H1 (cell line): Measurements from ENCODE around the gene CYP1B1. TPM values are rescaled to one million over a fixed set of nuclear protein-coding genes. Genes with fewer than 3 reads are reported as not detected.

Experiments
- CTCF ChIA-PET: fragments of 300-600 bp; sonication (Branson Sonifier 250); formaldehyde crosslinking; loops from one replicate; lab custom pipeline; 2021; ENCODE audit not compliant: partially characterized antibody; lab: Charles Lee
- POLR2A ChIA-PET: fragments of 300-600 bp; sonication (Branson Sonifier 250); formaldehyde crosslinking; loops from one replicate; lab custom pipeline; 2021; ENCODE audit warnings: inconsistent platforms; ENCODE audit not compliant: partially characterized antibody; lab: Charles Lee
- DNase-seq, 2 experiments: peaks; one replicate each; pipeline versions ENCODE4 v3.0.0 to v3.0.0-alpha.2; 2010 to 2022; ENCODE audit warnings: low spot score in 2 of 2, low read depth in 1 of 2, mixed read lengths in 1 of 2
- FAIRE-seq: peaks from 2 replicates; lab custom pipeline; 2011; peaks lifted over from hg19 to GRCh38; lab: Jason Lieb, UNC
- H2AFZ ChIP-seq: 2 replicates; pipeline ENCODE4 v1.8.1; 2012; ENCODE audit warnings: low read length, inconsistent platforms
- H2AK5ac ChIP-seq: 2 replicates; pipeline ENCODE4 v1.6.1; 2013; ENCODE audit warnings: low read depth, low read length
- H2BK120ac ChIP-seq: replicated peaks from 2 replicates; pipeline ENCODE3; 2013; ENCODE audit warnings: low read depth, low read length, inconsistent platforms
- H2BK12ac ChIP-seq: 2 replicates; pipeline ENCODE4 v1.6.1; 2013; ENCODE audit warnings: low read depth, low read length
- H2BK15ac ChIP-seq: 2 replicates; pipeline ENCODE4 v1.6.1; 2013; ENCODE audit warnings: low read length
- H2BK20ac ChIP-seq: 2 replicates; pipeline ENCODE4 v1.6.1; 2013; ENCODE audit warnings: low read length
- H2BK5ac ChIP-seq: 2 replicates; pipeline ENCODE4 v1.6.1; 2013; ENCODE audit warnings: low read depth, low read length
- H3K14ac ChIP-seq: 2 replicates; pipeline ENCODE4 v1.6.1; 2013; ENCODE audit warnings: inconsistent platforms; ENCODE audit not compliant: insufficient read length
- H3K18ac ChIP-seq: 2 replicates; pipeline ENCODE4 v1.6.1; 2013; ENCODE audit warnings: low read length; ENCODE audit errors: extremely low read depth
- H3K23ac ChIP-seq: 2 replicates; pipeline ENCODE4 v1.6.1; 2013; ENCODE audit warnings: inconsistent platforms; ENCODE audit not compliant: insufficient read length
- H3K23me2 ChIP-seq: 2 replicates; pipeline ENCODE4 v1.6.1; 2013; ENCODE audit warnings: low read depth, low read length
- H3K27ac ChIP-seq: 2 replicates; pipeline ENCODE4 v1.6.1; 2011; ENCODE audit warnings: low read depth, low read length, inconsistent platforms
- H3K27me3 ChIP-seq, 4 experiments: replicated peaks in 1 of 4; 1 replicate in 1 of 4; 2 replicates in 3 of 4; pipeline versions ENCODE4 v1.6.1 to v1.8.1; 2011 to 2013; ENCODE audit warnings: low read length in 3 of 4, mild to moderate bottlenecking in 3 of 4, inconsistent platforms in 2 of 4, mixed read lengths in 2 of 4, moderate library complexity in 1 of 4; ENCODE audit not compliant: control insufficient read depth in 3 of 4, insufficient read depth in 3 of 4; ENCODE audit errors: extremely low read depth in 1 of 4
- H3K36me3 ChIP-seq, 4 experiments: 2 replicates each; pipeline versions ENCODE4 v1.6.1 to v1.8.1; 2011 to 2013; ENCODE audit warnings: mild to moderate bottlenecking in 4 of 4, low read length in 3 of 4, moderate library complexity in 2 of 4, control low read depth in 1 of 4, inconsistent platforms in 1 of 4; ENCODE audit not compliant: insufficient read depth in 4 of 4, control insufficient read depth in 2 of 4
- H3K4ac ChIP-seq: replicated peaks from 2 replicates; pipeline ENCODE3; 2013; ENCODE audit warnings: low read length, low read depth, mixed read lengths, inconsistent platforms; ENCODE audit not compliant: insufficient read length
- H3K4me1 ChIP-seq, 4 experiments: replicated peaks in 1 of 4; 1 replicate in 1 of 4; 2 replicates in 3 of 4; pipeline versions ENCODE4 v1.6.1 to v1.8.1; 2011 to 2013; ENCODE audit warnings: low read length in 3 of 4, inconsistent platforms in 2 of 4, mixed read lengths in 1 of 4; ENCODE audit not compliant: insufficient read depth in 4 of 4, control insufficient read depth in 3 of 4
- H3K4me2 ChIP-seq, 2 experiments: 2 replicates each; pipeline versions ENCODE4 v1.6.1 to v1.8.1; 2011 to 2013; ENCODE audit warnings: low read depth in 2 of 2, low read length in 2 of 2, control low read depth in 1 of 2, inconsistent platforms in 1 of 2, mild to moderate bottlenecking in 1 of 2; ENCODE audit not compliant: insufficient read depth in 1 of 2
- H3K4me3 ChIP-seq, 4 experiments: fragments of 200-600, 300-600 bp in 1 of 4; sonication (generic), shearing (Covaris generic), sonication (Bioruptor Twin) in 1 of 4; 2 replicates each; pipeline versions ENCODE4 v1.5.1 to v1.8.1; 2011 to 2016; ENCODE audit warnings: low read length in 4 of 4, low read depth in 3 of 4, control low read depth in 2 of 4, inconsistent platforms in 2 of 4, mild to moderate bottlenecking in 2 of 4, mixed read lengths in 1 of 4, moderate library complexity in 1 of 4; ENCODE audit not compliant: insufficient read depth in 2 of 4; ENCODE audit errors: extremely low read depth in 1 of 4
- H3K56ac ChIP-seq: replicated peaks from 2 replicates; pipeline ENCODE3; 2013; ENCODE audit warnings: low read depth, mild to moderate bottlenecking, mixed read lengths, low read length, inconsistent platforms; ENCODE audit not compliant: insufficient read length
- H3K79me1 ChIP-seq: 2 replicates; pipeline ENCODE4 v1.6.1; 2013; ENCODE audit warnings: low read depth, low read length, control low read depth
- H3K79me2 ChIP-seq, 2 experiments: 2 replicates each; pipeline versions ENCODE4 v1.6.1 to v1.8.1; 2012 to 2013; ENCODE audit warnings: low read length in 2 of 2, mild to moderate bottlenecking in 2 of 2, inconsistent platforms in 1 of 2; ENCODE audit not compliant: insufficient read depth in 2 of 2, control insufficient read depth in 1 of 2
- H3K9ac ChIP-seq, 4 experiments: replicated peaks in 1 of 4; 1 replicate in 1 of 4; 2 replicates in 3 of 4; pipeline versions ENCODE4 v1.6.1 to v1.8.1; 2011 to 2013; ENCODE audit warnings: low read depth in 3 of 4, low read length in 3 of 4, control low read depth in 2 of 4, mild to moderate bottlenecking in 2 of 4, moderate library complexity in 2 of 4, inconsistent platforms in 1 of 4; ENCODE audit errors: extremely low read depth in 1 of 4
- H3K9me3 ChIP-seq, 2 experiments: 2 replicates each; pipeline versions ENCODE4 v1.6.1 to v1.8.1; 2012 to 2013; ENCODE audit warnings: mild to moderate bottlenecking in 2 of 2, moderate library complexity in 2 of 2, control low read depth in 1 of 2, inconsistent platforms in 1 of 2, low read depth in 1 of 2, low read length in 1 of 2, mixed read lengths in 1 of 2; ENCODE audit not compliant: insufficient read depth in 2 of 2
- H4K20me1 ChIP-seq, 2 experiments: replicated peaks in 1 of 2; 2 replicates each; pipeline versions ENCODE3 to v1.8.1; 2011 to 2013; ENCODE audit warnings: inconsistent platforms in 2 of 2, low read length in 2 of 2, mild to moderate bottlenecking in 1 of 2; ENCODE audit not compliant: insufficient read depth in 2 of 2, control insufficient read depth in 1 of 2
- H4K5ac ChIP-seq: 2 replicates; pipeline ENCODE4 v1.6.1; 2013; ENCODE audit warnings: low read length, low read depth, mixed read lengths, inconsistent platforms; ENCODE audit not compliant: insufficient read length
- H4K8ac ChIP-seq: 2 replicates; pipeline ENCODE4 v1.8.0; 2013; ENCODE audit warnings: mild to moderate bottlenecking, moderate library complexity, low read length, inconsistent platforms; ENCODE audit not compliant: insufficient read depth; ENCODE audit errors: extremely low read depth
- H4K91ac ChIP-seq: replicated peaks from 2 replicates; pipeline ENCODE3; 2013; ENCODE audit warnings: low read length, mixed read lengths, inconsistent platforms; ENCODE audit not compliant: insufficient read length
- BACH1 ChIP-seq: IDR thresholded peaks from 2 replicates; pipeline ENCODE4 v1.6.1; 2012; ENCODE audit warnings: low read length, improper control_type of control experiment
- BRCA1 ChIP-seq: IDR thresholded peaks from 2 replicates; pipeline ENCODE4 v1.6.1; 2012; ENCODE audit warnings: low read depth, low read length, improper control_type of control experiment
- CBX5 ChIP-seq: fragments of 300-800, 300-1000 bp; sonication (generic); IDR thresholded peaks from 2 replicates; pipeline ENCODE4 v1.7.1; 2016; ENCODE audit warnings: antibody characterized with exemption, low read length, low read depth
- EGR1 ChIP-seq: IDR thresholded peaks from 2 replicates; pipeline ENCODE4 v1.6.1; 2011; ENCODE audit warnings: low read depth, low read length, borderline replicate concordance
- EZH2 ChIP-seq: fragments of 200-600 bp; sonication (generic); IDR thresholded peaks from 2 replicates; pipeline ENCODE4 v1.7.1; 2012; ENCODE audit warnings: low read depth, mild to moderate bottlenecking, moderate library complexity, low read length, inconsistent platforms; ENCODE audit not compliant: severe bottlenecking
- JUN ChIP-seq: IDR thresholded peaks from 2 replicates; pipeline ENCODE4 v1.6.1; 2011; ENCODE audit warnings: low read depth, mild to moderate bottlenecking, improper control_type of control experiment, low read length
- NANOG ChIP-seq: IDR thresholded peaks from 2 replicates; pipeline ENCODE4 v1.6.1; 2011; ENCODE audit warnings: low read length, low read depth, mild to moderate bottlenecking, inconsistent platforms; ENCODE audit not compliant: insufficient read depth, poor library complexity, severe bottlenecking
- NRF1 ChIP-seq: IDR thresholded peaks from 2 replicates; pipeline ENCODE4 v1.6.1; 2011; ENCODE audit warnings: mild to moderate bottlenecking, low read depth, low read length, improper control_type of control experiment
- POU5F1 ChIP-seq: IDR thresholded peaks from 2 replicates; pipeline ENCODE4 v1.6.1; 2011; ENCODE audit warnings: low read depth, mild to moderate bottlenecking, low read length, moderate library complexity
- SAP30 ChIP-seq: fragments of 300-600 bp; sonication (generic); IDR thresholded peaks from 2 replicates; pipeline ENCODE4 v1.7.1; 2012; ENCODE audit warnings: low read length, moderate library complexity, mild to moderate bottlenecking, inconsistent platforms; ENCODE audit not compliant: insufficient read depth, insufficient replicate concordance
- SRF ChIP-seq: IDR thresholded peaks from 2 replicates; pipeline ENCODE4 v1.6.1; 2011; ENCODE audit warnings: mild to moderate bottlenecking, low read depth, low read length, moderate library complexity
- SUZ12 ChIP-seq: fragments of 200-600 bp; sonication (generic); IDR thresholded peaks from 2 replicates; pipeline ENCODE4 v1.6.1; 2012; ENCODE audit warnings: mild to moderate bottlenecking, inconsistent platforms, low read length, moderate library complexity, mixed read lengths
- WGBS, 2 experiments: shearing (Covaris generic) in 1 of 2; methylation state at CpG; one replicate each; pipeline versions ENCODE4 v1.1.6 to v1.1.7; 2013 to 2015; ENCODE audit warnings: low lambda C conversion rate in 2 of 2, mixed read lengths in 2 of 2, inconsistent platforms in 1 of 2, low coverage in 1 of 2, missing lambda C conversion rate in 1 of 2; ENCODE audit not compliant: insufficient replicate concordance in 2 of 2, insufficient coverage in 1 of 2, insufficient read length in 1 of 2; ENCODE audit errors: extremely low coverage in 1 of 2, missing lambda C conversion rate in 1 of 2; 5-methylcytosine and 5-hydroxymethylcytosine counted together
- polyA plus RNA-seq, 7 experiments: library from polyadenylated mRNA; depleted of rRNA in 3 of 7; stranded (reverse) in 5 of 7; unstranded in 2 of 7; fragments of >200 nt in 5 of 7; fragments of 200-250 nt in 2 of 7; gene quantifications; 1 replicate in 5 of 7; 2 replicates in 1 of 7; 4 replicates in 1 of 7; pipeline versions ENCODE4 v1.2.1 to v1.2.3, GENCODE V29; 2011 to 2013; ENCODE audit warnings: missing spikeins in 2 of 7, mixed read lengths in 2 of 7
- total RNA-seq: library from RNA; stranded (reverse); fragmentation: NEBNext Ultra II Directional; extraction: Animal tissue kit (Norgen Biotek cat#: 25700); gene quantifications from 2 replicates; pipeline ENCODE4 v1.2.1, GENCODE V29; 2021

CYP1B1 gene
- total and polyA plus RNA-seq, 2 of the 8 experiments (the other 6 are each of a cell fraction or from before 2014, with no cell fraction given) = 1.3 to 5.7 TPM

DNA sequence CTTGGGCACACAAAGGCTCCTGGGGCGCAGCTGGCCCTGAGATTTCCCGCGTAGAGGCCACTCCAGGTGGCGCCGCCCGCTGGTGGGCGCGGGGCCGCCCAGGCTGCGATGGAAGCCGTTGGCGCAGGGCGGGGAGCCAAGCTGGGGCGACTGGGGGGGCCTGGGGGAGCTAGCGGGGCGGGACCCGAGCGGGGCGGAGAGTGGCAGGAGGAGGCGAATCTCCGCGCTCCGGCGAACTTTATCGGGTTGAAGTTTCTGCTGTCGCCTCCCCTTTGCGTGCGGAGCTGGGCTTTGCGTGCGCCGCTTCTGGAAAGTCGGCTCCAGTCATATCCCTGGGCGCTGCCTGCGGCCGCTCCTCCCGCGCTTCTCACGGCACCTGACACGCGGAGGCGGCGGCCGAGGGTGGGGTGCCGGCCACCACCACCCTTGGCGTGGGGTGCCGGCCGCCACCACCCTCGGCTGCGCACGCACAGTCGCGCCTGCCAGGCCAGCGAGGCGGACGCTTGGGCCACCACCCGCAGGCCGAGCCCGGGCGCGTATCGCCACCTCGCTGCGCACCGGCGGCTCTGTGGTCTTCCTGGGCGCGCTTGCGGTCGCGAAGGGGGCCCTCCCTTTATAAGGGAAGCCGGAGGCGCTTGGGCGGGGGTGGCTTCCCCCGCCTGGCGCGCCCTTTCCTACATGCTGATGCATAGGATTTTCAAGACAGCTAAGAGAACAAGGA is 919 bp upstream of the CYP1B1 start:
- FAIRE-seq = no peak
- H3K4ac ChIP-seq = no peak overlapping the region
- no peak overlapping the region for H2BK120ac ChIP-seq
- POLR2A ChIA-PET = interaction anchor here (0.7 to 4.5 kb wide), 13 partner anchors 9 to 674 kb away, joined by 3 to 29 read pairs (median 4); partner anchors contain the start of genes RMDN2 and SRSF7
- no peak overlapping the region for H4K5ac ChIP-seq
- H3K9ac ChIP-seq = peak overlapping the region in 1 of 4 experiments; percentile 13; a peak in 2 of 7 replicates
- no peak overlapping the region for H3K14ac ChIP-seq
- WGBS, 2 experiments = 2% methylated on average over 31 of the region's 76 CpGs; no CpG with 5 or more reads in 1 of the 2 experiments
- no peak overlapping the region for H2AK5ac ChIP-seq
- peak overlapping the region; percentile 26 to 63 (median 51) for H3K4me3 ChIP-seq
- no peak for DNase-seq
- no peak overlapping the region for H2AFZ ChIP-seq
- CTCF ChIA-PET = interaction anchor here (0.6 to 6.5 kb wide), 33 partner anchors 9 to 662 kb away, joined by 3 to 76 read pairs (median 3); no protein-coding TSS in a partner anchor
- no peaks in the 10 kb centered on the region for H3K79me2 ChIP-seq
- peak overlapping the region; percentile 71 for H3K18ac ChIP-seq
- no peak overlapping the region for H3K23ac ChIP-seq
- H2BK12ac ChIP-seq = no peak overlapping the region
- peaks cover 0 to 4% (median 0%) of the 10 kb centered on the region in 4 experiments; a peak in 1 of 8 replicates for H3K36me3 ChIP-seq
- peak overlapping the region; percentile 78; the same call in 1 of the 2 replicates for H2BK5ac ChIP-seq
- H3K27ac ChIP-seq = no peak overlapping the region
- no peak overlapping the region for H2BK20ac ChIP-seq
- H3K4me1 ChIP-seq = peaks cover 14 to 37% (median 23%) of the 10 kb centered on the region in 4 experiments
- H4K8ac ChIP-seq = peak overlapping the region; percentile 82
- H2BK15ac ChIP-seq = no peak overlapping the region
- no peak overlapping the region for H3K56ac ChIP-seq
- no peaks in the 10 kb centered on the region for H3K79me1 ChIP-seq
- no peaks in the 10 kb centered on the region; a peak in 1 of 4 replicates for H3K9me3 ChIP-seq
- H4K20me1 ChIP-seq = no peaks in the 10 kb centered on the region
- H4K91ac ChIP-seq = no peak overlapping the region
- H3K23me2 ChIP-seq = peaks cover 26% of the 10 kb centered on the region
- H3K27me3 ChIP-seq = peaks cover 31 to 53% (median 48%) of the 10 kb centered on the region in 4 experiments
- peak overlapping the region; percentile 91 to 94 for H3K4me2 ChIP-seq
- TF ChIP-seq EGR1 = no peak
- TF ChIP-seq POU5F1 = no peak
- no peak for TF ChIP-seq SUZ12
- peak; percentile 0 for TF ChIP-seq NANOG
- no peak for TF ChIP-seq CBX5
- no peak for TF ChIP-seq BRCA1
- no peak for TF ChIP-seq EZH2
- no peak for TF ChIP-seq SAP30
- TF ChIP-seq JUN = no peak
- no peak for TF ChIP-seq BACH1
- TF ChIP-seq SRF = no peak
- no peak for TF ChIP-seq NRF1
